ENCODE measurements around the gene C10orf105. TPM values are rescaled to one million over a fixed set of nuclear protein-coding genes. Genes with fewer than 3 reads are reported as not detected.

The C10orf105 gene
- total RNA-seq, 1 donor from 2014 or later: 0.33 TPM

GRCh38 chr10:71737001-71737833, 17.6 kb upstream of the C10orf105 start:
- DNase-seq: no peak
- H3K9me3 Mint-ChIP-seq: peaks cover 3% of the 10 kb centered on the region
- H3K27me3 Mint-ChIP-seq: no peaks in the 10 kb centered on the region
- intact Hi-C loops (cut with micrococcal nuclease): loop anchor here (1.0 to 2.0 kb wide), 3 partner anchors 10 to 36 kb away; partner anchors contain the start of gene VSIR
- H3K4me1 Mint-ChIP-seq: peaks cover 82% of the 10 kb centered on the region
- peak overlapping the region; percentile 51 for H3K4me3 Mint-ChIP-seq
- peak overlapping the region; percentile 96 for H3K27ac Mint-ChIP-seq
- peaks cover 1% of the 10 kb centered on the region for H3K36me3 Mint-ChIP-seq (ENCODE audit: low read depth)

GRCh38 chr10:71736570-71736952, 17.0 kb upstream of the C10orf105 start:
- Mint-ChIP-seq H3K4me1 (peaks cover 81% of the 10 kb centered on the region), H3K27ac (peak overlapping the region; percentile 96), H3K36me3 (ENCODE audit: low read depth) (no peaks in the 10 kb centered on the region), H3K9me3 (peaks cover 3% of the 10 kb centered on the region), H3K27me3 (no peaks in the 10 kb centered on the region), H3K4me3 (peak overlapping the region; percentile 51)
- DNase-seq: no peak
- intact Hi-C loops (cut with micrococcal nuclease): loop anchor here (2.0 kb wide), 1 partner anchor 36 kb away; the partner anchor contains the start of gene VSIR

- no peaks in the 10 kb centered on the region for H3K36me3 Mint-ChIP-seq (ENCODE audit: low read depth)
- peaks cover 77% of the 10 kb centered on the region for H3K4me1 Mint-ChIP-seq
- intact Hi-C loops (cut with micrococcal nuclease): loop anchor here (2.0 kb wide), 1 partner anchor 37 kb away; the partner anchor contains the start of gene VSIR
- no peaks in the 10 kb centered on the region for H3K27me3 Mint-ChIP-seq
- peaks cover 3% of the 10 kb centered on the region for H3K9me3 Mint-ChIP-seq
- H3K27ac Mint-ChIP-seq: peak overlapping the region; percentile 96
- peak overlapping the region; percentile 51 for H3K4me3 Mint-ChIP-seq
- DNase-seq: peak; percentile 86
Measured at GRCh38 chr10:71735709-71736569, 16.4 kb upstream of the C10orf105 start.

GRCh38 chr10:71734797-71735196, 15.2 kb upstream of the C10orf105 start:
- Mint-ChIP-seq H3K4me3 (no peak overlapping the region), H3K9me3 (peaks cover 3% of the 10 kb centered on the region), H3K36me3 (ENCODE audit: low read depth) (no peaks in the 10 kb centered on the region), H3K27me3 (no peaks in the 10 kb centered on the region), H3K4me1 (peaks cover 70% of the 10 kb centered on the region), H3K27ac (peak overlapping the region; percentile 96)
- intact Hi-C loops (cut with micrococcal nuclease): no loop called here
- no peak for DNase-seq

- DNase-seq: no peak
Measured at GRCh38 chr10:71731791-71732190, 12.2 kb upstream of the C10orf105 start.

GRCh38 chr10:71729161-71729636, 9.6 kb upstream of the C10orf105 start:
- peaks cover 70% of the 10 kb centered on the region for H3K4me1 Mint-ChIP-seq
- no peaks in the 10 kb centered on the region for H3K36me3 Mint-ChIP-seq (ENCODE audit: low read depth)
- H3K9me3 Mint-ChIP-seq: peaks cover 3% of the 10 kb centered on the region
- peak overlapping the region; percentile 98 for H3K27ac Mint-ChIP-seq
- DNase-seq: no peak
- intact Hi-C loops (cut with micrococcal nuclease): loop anchor here (10.0 kb wide), 1 partner anchor 1154 kb away; no protein-coding TSS in a partner anchor
- peak overlapping the region; percentile 37 for H3K4me3 Mint-ChIP-seq
- no peaks in the 10 kb centered on the region for H3K27me3 Mint-ChIP-seq

More at GRCh38 chr10:71731791-71732190, 12.2 kb upstream of the C10orf105 start:
- no peaks in the 10 kb centered on the region for H3K36me3 Mint-ChIP-seq (ENCODE audit: low read depth)
- H3K9me3 Mint-ChIP-seq: peaks cover 3% of the 10 kb centered on the region
- peaks cover 70% of the 10 kb centered on the region for H3K4me1 Mint-ChIP-seq
- no peaks in the 10 kb centered on the region for H3K27me3 Mint-ChIP-seq
- no peak overlapping the region for H3K27ac Mint-ChIP-seq
- intact Hi-C loops (cut with micrococcal nuclease): no loop called here
- no peak overlapping the region for H3K4me3 Mint-ChIP-seq

GRCh38 chr10:71727738-71728737, 8.5 kb upstream of the C10orf105 start:
- Mint-ChIP-seq H3K4me1 (peaks cover 69% of the 10 kb centered on the region), H3K4me3 (peak overlapping the region; percentile 78), H3K27ac (peak overlapping the region; percentile 98), H3K9me3 (peaks cover 1% of the 10 kb centered on the region), H3K36me3 (ENCODE audit: low read depth) (no peaks in the 10 kb centered on the region), H3K27me3 (no peaks in the 10 kb centered on the region)
- intact Hi-C loops (cut with micrococcal nuclease): loop anchor here (10.0 kb wide), 1 partner anchor 1153 kb away; no protein-coding TSS in a partner anchor
- DNase-seq: peak; percentile 86

GRCh38 chr10:71727105-71727737, 7.6 kb upstream of the C10orf105 start:
- peak overlapping the region; percentile 78 for H3K4me3 Mint-ChIP-seq
- H3K36me3 Mint-ChIP-seq (ENCODE audit: low read depth): no peaks in the 10 kb centered on the region
- no peaks in the 10 kb centered on the region for H3K27me3 Mint-ChIP-seq
- peaks cover 66% of the 10 kb centered on the region for H3K4me1 Mint-ChIP-seq
- peak overlapping the region; percentile 98 for H3K27ac Mint-ChIP-seq
- no peaks in the 10 kb centered on the region for H3K9me3 Mint-ChIP-seq
- peak; percentile 83 for DNase-seq
- intact Hi-C loops (cut with micrococcal nuclease): loop anchor here (10.0 kb wide), 1 partner anchor 1152 kb away; no protein-coding TSS in a partner anchor

GRCh38 chr10:71726580-71727104, 7.1 kb upstream of the C10orf105 start:
- H3K9me3 Mint-ChIP-seq: no peaks in the 10 kb centered on the region
- peak overlapping the region; percentile 78 for H3K4me3 Mint-ChIP-seq
- H3K4me1 Mint-ChIP-seq: peaks cover 63% of the 10 kb centered on the region
- intact Hi-C loops (cut with micrococcal nuclease): loop anchor here (1.0 to 10.0 kb wide), 7 partner anchors 11 to 1152 kb away; no protein-coding TSS in a partner anchor
- peak overlapping the region; percentile 98 for H3K27ac Mint-ChIP-seq
- DNase-seq: peak; percentile 84
- no peaks in the 10 kb centered on the region for H3K27me3 Mint-ChIP-seq
- no peaks in the 10 kb centered on the region for H3K36me3 Mint-ChIP-seq (ENCODE audit: low read depth)

GRCh38 chr10:71725998-71726579, 6.5 kb upstream of the C10orf105 start:
- peaks cover 60% of the 10 kb centered on the region for H3K4me1 Mint-ChIP-seq
- no peaks in the 10 kb centered on the region for H3K36me3 Mint-ChIP-seq (ENCODE audit: low read depth)
- DNase-seq: peak; percentile 85
- H3K4me3 Mint-ChIP-seq: peak overlapping the region; percentile 78
- peak overlapping the region; percentile 98 for H3K27ac Mint-ChIP-seq
- H3K9me3 Mint-ChIP-seq: no peaks in the 10 kb centered on the region
- H3K27me3 Mint-ChIP-seq: no peaks in the 10 kb centered on the region
- intact Hi-C loops (cut with micrococcal nuclease): loop anchor here (1.0 to 10.0 kb wide), 7 partner anchors 11 to 1151 kb away; no protein-coding TSS in a partner anchor

GRCh38 chr10:71725249-71725648, 5.7 kb upstream of the C10orf105 start:
- Mint-ChIP-seq H3K27ac (peak overlapping the region; percentile 98), H3K9me3 (no peaks in the 10 kb centered on the region), H3K4me3 (peak overlapping the region; percentile 78), H3K27me3 (no peaks in the 10 kb centered on the region), H3K4me1 (peaks cover 62% of the 10 kb centered on the region), H3K36me3 (ENCODE audit: low read depth) (no peaks in the 10 kb centered on the region)
- DNase-seq: no peak
- intact Hi-C loops (cut with micrococcal nuclease): loop anchor here (10.0 kb wide), 1 partner anchor 1150 kb away; no protein-coding TSS in a partner anchor

Measured in activated CD4-positive, alpha-beta T cell treated with anti-CD3 and anti-CD28 coated beads, Interleukin-2, amount 10 ng/mL, durations not matched to agents 24 days and 14 days (primary cell).